Stimulated activated CD4-positive, alpha-beta T cell treated with anti-CD3 and anti-CD28 coated beads, Interleukin-1b, Interleukin-23, amount 100 ng/mL, for 4 hours (primary cell): ENCODE data around the gene RGSL1.

ENCODE experiments used
- DNase-seq, 2 donors: peaks; one replicate each; pipeline ENCODE4 v3.0.0-alpha.2; 2020; ENCODE audit warnings: low read depth in 2 of 2

Gene RGSL1

DNA sequence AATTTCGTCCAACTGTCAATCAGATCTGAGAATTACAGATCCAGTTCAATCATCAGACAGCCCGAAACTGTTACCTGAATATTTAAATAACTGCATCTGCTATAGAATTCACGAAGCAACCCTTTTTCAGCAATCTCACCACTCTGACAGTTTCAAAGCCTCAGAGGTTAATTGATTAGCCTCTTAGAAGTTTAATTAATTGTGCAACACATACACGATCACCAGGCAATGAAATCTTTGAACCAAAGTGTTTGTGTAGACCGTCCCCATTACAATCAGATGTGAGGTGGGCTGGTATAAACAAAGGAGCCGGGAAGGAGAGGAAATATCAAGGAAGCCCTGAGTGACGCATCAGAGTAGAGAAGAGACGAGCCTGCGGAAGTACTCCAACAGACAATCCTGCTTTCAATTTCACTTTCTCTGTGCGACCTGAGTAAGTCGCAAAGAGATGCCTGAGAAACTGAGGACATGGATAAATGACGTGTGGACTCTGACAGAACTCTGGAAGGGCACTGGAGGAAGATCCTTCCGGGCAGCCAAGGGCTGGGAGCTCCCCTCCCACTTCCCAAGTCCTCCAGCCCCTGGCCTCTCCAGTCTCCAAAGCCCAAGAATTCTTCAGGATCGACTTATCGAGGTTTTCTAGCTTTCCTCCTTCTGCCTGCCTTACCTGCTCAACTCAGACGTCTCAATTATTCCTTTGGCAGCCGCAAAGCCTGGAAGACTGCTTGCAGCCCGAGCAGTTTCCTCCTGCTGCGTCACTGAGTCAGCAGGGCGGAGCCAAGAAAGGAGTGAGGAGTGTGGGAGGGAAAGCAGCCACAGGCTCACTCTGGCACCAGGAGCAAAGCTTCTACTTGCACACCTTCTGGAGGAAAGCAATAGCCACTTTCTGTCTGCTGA lies 138.8 kb downstream of the RGSL1 start, which contains the start of gene RNASEL:
Gene RNASEL (minus strand): TSS at position 757 of the 897 bp plus-strand sequence. CDS start 2,450 bp downstream, outside the sequence.
- DNase-seq = peak; percentile 42

- no peak for DNase-seq
Observed at GRCh38 chr1:182589520-182589919, 139.6 kb downstream of the RGSL1 start.

DNA sequence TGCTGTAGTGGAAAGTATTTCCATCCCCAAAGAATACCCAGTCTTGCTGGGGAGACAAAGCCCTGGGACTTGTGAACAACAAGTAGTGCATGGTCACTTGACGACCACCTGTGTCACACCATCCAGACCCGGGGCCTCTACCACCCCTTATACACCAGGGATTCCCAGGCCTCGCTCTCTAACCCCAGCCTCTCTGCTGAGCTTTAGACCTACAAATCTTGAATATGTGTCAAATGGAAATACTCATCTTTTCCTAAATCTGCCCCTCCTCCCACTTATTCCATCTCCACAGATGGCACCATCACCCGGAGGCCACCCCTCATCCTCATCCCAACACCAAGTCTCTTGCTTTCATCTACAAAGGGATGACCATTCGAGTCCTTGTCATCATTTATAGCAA lies 140.0 kb downstream of the RGSL1 start:
- no peak for DNase-seq

DNA sequence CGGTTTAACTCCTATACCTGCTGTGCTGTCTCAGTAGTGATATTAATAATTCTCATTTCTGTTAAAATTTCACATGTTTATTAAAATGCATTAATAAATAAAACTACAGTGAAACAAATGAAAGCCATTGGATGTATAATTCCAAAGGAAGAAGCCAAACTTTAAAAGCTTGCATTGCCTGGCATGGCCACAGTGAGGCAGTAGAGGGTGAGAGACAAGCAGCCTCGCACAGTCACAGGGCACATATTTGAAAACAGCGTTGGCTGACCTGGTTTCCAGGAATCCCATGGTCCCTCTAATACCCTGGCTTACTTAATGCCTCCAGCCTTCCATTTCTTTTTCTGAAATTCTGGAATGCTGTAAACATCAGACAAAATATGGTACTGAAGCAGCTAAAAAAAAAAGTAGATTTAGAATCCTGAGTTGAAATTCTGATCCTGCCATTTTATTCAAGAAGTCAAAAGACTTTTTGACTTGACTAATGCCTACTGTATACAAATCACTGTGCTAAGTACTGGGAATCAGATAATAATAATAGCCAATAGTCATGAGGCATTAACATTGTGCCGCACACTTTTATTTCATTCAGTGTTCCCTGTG lies 145.8 kb downstream of the RGSL1 start:
- DNase-seq = peak; percentile 57

DNA sequence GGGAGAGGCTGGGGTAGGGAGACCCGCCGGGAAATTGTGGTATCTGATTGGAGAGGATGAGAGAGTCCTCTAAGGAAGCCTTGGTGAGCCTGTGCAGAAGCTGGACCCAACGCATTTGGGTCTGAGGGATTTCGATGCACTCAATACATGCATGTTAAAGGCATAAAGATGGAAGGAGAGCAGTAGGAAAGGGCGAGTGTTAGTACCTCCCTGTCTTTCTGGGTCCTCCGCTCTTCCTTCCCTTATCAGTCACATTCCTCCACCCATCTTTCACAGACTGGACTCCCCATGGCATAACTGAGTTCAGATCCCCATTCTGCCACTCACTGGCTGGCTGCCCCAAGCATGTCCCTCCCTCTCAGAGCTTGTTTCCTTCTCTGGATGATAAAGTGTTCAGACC lies 147.0 kb downstream of the RGSL1 start:
- DNase-seq = no peak

DNA sequence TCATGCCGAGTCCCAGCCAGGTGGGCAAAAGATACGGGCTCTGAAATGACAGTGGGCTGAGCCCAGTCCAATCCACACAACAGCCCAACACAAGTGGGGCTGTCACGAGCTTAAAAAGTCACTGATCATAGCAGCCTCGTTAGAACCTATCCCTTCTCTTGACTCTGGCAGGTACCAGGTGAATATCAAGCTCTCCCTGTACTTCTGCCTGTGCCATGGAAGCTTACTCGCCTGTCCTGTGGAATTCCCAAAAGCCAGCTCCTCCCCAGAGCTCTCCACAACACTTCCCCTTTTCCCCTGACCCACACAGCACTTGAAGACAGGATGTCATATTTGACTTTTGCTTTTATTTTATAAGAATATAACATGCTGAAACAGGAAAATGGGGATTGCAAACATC lies 148.3 kb downstream of the RGSL1 start:
- no peak for DNase-seq

DNA sequence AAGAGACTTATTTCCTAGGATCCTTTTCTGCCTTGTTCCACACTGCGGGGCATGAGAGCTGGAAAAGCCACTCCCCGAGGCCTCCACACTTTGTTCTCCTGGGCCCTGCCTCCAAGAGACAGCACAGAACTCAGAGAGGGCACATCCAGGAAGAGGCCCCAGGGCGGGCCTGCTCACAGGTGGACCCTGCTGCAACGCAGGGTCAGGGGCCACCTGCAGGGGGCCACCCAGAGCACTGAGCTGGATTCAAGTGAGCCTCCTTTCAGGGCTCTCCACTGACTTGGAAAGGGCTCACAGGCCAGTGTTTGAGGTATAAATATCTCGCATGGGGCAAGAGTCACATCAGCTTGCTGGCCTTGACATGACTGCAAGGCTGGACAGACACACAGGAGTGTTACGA lies 149.4 kb downstream of the RGSL1 start:
- DNase-seq = no peak

DNA sequence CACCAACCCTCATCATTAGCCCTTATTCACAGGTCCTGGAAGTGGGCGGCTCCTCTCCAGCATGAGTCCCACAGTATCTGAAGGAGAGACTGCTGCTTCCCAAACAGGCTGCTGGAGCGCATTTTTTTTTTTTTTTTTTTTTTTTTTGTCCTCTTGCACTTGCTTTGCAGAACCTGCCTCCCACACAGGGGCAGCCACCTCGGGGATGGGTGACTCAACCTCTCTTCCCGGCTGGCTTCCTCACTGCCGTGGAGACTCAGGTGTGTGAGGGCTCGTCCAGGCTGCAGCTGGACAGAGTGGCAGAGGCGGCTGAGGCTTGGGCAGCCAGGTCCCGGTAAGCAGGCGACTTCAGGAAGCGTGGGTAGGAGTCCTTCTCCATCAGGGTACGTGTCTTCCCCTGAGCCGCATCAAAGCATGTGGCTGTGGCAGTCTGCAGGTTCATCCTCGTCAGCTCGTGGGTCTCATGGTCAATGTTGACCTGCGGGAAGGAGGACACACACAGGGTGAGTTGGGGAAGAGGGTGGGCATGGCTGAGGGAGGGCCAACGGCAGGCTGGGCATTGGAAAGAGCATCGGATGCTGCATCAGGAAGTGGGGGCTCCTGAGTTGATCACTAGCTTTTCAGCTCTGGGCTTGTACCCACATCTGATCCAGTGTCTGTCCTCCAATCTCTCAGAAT lies 150.2 kb downstream of the RGSL1 start:
- DNase-seq = no peak

DNA sequence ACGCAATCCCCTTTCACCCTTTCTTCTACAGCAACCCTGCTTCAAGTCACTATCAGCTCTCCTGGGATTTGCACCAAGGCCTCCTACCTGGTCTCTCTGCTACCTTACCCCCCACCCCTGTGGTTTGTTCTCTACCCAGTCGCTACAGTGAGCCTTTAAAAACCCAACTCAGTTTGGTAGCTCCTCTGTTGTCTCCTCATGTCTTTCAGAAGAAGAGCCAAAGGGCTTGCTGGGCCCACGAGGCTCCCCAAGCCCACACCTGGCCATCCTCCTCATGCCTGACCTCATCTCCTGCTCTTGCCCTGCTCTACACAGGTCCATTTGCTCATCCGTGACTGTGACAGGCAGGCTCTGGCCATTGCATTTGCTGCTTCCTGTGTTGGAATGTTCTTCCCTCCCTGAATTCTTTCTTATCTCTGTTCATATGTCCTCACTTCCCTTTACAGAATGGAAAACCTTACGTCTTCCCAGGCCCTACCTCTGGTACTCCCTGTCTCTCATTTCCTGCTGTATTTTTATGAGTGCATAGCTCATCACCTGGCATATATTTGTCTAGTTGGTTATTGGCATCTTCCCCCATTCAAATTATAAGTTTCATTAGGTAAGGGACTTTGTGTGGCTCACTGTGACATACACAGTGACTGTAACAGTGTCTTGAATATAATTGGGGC lies 150.9 kb downstream of the RGSL1 start:
- no peak for DNase-seq

DNA sequence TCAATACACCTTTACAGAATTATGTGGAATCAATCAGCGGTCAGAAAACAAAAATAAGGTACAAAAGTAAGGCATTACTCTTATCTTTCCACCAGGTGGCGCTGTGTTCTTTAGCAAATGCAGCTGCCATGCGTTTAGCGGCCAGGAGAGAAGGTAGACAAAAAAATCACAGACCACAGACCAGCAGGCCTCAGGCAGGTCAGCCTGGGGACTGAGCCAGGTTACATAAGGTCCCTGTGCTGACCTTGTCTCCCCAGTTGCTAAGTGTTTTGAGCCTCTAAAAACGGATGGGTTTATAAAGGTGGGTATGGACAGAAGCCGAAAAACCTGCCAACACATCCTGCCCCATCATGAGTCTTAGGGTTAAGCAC lies 151.5 kb downstream of the RGSL1 start:
- DNase-seq = peak in 1 of 2 donors; percentile 66

GRCh38 chr1:182601913-182602312 lies 152.0 kb downstream of the RGSL1 start:
- no peak for DNase-seq

- DNase-seq = no peak
Observed at GRCh38 chr1:182602935-182603645, 153.1 kb downstream of the RGSL1 start.

DNA sequence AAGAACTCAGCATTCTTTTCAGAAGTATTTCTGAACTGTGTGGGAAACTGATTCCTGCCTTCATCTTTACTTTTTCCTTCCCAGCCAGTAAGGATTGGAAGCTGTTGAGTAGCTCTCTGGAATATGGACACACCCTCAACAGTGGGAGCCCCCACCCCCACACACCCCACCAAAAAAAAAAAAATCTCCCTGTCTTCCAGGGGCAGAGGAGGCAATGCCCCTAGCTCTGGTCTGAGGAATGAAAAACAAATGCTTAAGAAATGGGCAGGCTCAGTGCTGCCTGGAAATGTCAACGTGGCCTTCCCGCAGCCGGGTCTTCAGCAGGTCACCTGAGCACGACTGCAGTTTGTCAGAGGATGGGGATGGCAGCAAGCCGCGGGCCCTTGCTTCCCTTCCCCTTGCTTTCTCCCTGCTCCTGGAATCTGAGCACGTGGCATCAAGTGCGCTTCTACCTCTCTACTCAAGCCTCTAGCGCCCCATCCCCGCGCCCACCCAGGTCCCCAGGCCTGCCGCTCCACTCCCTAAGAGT lies 153.8 kb downstream of the RGSL1 start:
- no peak for DNase-seq

DNA sequence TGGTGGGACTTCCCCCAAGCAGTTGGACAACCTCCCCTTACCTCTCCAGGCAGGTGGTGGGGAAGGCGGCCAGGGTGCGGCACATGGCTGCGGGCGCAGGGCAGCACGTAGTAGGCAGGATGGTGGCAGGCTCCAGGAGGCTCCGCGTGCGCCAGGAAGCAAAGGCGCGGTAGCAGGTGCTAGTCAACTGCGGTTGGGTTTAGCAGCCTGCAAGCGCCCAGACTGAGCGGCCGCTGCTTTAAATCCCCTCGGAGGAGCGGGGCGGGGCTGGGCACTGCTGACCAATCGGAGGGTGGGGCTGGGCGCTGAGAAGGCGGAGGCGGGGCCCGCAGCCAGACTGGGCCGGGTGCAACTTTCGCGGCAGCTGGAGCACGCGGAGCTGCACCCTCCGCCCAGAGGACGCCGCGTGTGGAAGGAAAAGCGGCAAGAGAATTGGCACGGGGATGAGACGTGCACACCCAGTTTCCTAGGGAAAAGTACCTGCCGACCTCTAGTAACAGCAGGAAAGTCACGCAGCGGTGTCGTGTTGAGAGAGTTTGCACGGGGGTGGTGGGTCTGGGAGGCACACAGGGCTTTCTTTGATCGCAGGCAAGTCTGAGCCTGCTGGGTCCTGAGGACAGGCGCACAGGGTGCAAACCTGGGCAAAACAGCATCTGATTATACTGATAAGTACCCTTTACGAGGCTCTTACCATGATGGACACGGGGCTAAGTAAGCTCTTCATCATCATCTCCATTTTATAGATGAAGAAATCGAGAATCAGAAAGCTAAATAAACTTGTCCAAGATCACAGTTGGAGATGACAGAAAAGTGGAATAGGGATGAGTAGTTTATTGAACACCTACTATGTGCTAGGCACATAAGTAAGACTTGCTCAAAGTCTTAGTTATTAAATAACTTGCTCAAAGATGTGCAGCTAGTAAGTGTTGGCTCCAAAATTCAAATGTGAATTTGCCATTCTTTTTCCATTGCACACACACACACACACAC lies 154.5 kb downstream of the RGSL1 start, which contains the start of gene RGS16:
Gene RGS16 (minus strand): TSS at position 215 of the 990 bp plus-strand sequence. CDS start 130 bp downstream, at position 85.
- peak; percentile 91 to 94 for DNase-seq

- no peak for DNase-seq
Observed at GRCh38 chr1:182607566-182607965, 157.6 kb downstream of the RGSL1 start.

GRCh38 chr1:182608236-182608635 lies 158.3 kb downstream of the RGSL1 start:
- DNase-seq = no peak

DNA sequence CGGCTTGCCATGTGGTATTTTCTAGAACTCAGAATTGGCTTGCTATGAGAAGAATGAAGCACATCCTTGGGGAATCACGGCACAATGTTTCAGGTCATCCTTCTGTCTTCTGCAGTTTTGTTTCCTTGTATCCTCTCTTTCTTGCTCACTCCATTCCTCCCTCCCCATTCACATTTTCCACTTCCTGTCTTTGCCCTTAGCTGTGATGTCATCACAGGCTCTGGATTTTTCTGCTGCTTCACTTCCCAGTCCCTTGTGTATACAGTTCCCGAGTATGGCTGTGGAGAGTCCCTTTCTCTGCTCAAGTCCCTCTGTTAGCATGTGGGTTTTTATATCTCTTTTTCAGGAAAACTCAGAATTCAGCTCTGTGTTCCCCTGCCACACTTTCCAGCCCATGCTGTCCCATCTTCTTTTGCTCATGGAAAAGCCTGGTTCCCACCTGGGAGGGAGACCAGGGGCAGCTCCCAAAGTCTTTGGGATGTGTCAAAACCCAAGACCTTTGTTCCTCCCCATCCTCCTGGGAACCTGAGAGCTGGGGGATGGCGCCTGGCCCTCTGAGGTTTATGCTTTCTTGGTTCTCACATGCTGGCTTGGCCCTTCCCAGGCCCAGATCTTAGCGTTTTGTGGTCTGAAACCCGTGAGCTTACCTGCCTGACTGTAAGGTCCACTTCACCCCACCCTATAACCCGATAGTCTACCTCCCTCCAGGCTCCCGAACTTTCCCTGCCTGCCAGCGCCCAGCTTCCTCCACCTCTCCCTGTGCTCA lies 159.1 kb downstream of the RGSL1 start:
- no peak for DNase-seq
